Panc1 (cell line): Measurements from ENCODE around the gene DLG4. TPM values are rescaled to one million over a fixed set of nuclear protein-coding genes. Genes with fewer than 3 reads are reported as not detected.

Experiments used
- ATAC-seq: fragments of 200-7000 bp; cut with Tn5 transposase; 2 replicates; pipeline ENCODE4 v1.9.1; 2020; ENCODE audit warnings: mild to moderate bottlenecking, moderate library complexity
- BruUV-seq: library from RNA; stranded (reverse); fragments of 400-500 nt; replicated peaks from 2 replicates; lab custom pipeline; 2021; lab: Mats Ljungman, UMichigan
- CTCF ChIA-PET: fragments of 300-600 bp; sonication (Branson Sonifier 250); formaldehyde crosslinking; loops from one replicate; lab custom pipeline; 2022; ENCODE audit warnings: antibody characterized with exemption; lab: Charles Lee
- POLR2A ChIA-PET: fragments of 300-600 bp; sonication (Branson Sonifier 250); formaldehyde crosslinking; loops from one replicate; lab custom pipeline; 2022; ENCODE audit warnings: antibody characterized with exemption; lab: Charles Lee
- DNase-seq: peaks from one replicate; pipeline ENCODE4 v3.0.0-alpha.2; 2010; ENCODE audit warnings: low read depth, low spot score
- H3K27ac ChIP-seq: 2 replicates; pipeline ENCODE4 v1.5.1; 2011; ENCODE audit warnings: mild to moderate bottlenecking, low read length, inconsistent platforms
- H3K27me3 ChIP-seq: fragments of 200-500 bp; sonication (Bioruptor generic); 2 replicates; pipeline ENCODE4 v1.6.0; 2014; ENCODE audit warnings: low read length, inconsistent platforms; ENCODE audit not compliant: control insufficient read depth, insufficient read depth
- H3K36me3 ChIP-seq: fragments of 200-500 bp; sonication (Bioruptor generic); 2 replicates; pipeline ENCODE4 v1.5.1; 2014; ENCODE audit warnings: inconsistent platforms, mild to moderate bottlenecking, low read length, moderate library complexity; ENCODE audit not compliant: control insufficient read depth, insufficient read depth
- H3K4me1 ChIP-seq: 2 replicates; pipeline ENCODE4 v1.5.1; 2011; ENCODE audit warnings: inconsistent platforms, mild to moderate bottlenecking, low read length, moderate library complexity; ENCODE audit not compliant: control insufficient read depth, insufficient read depth
- H3K4me3 ChIP-seq, 2 experiments: 2 replicates each; pipeline ENCODE4 v1.5.1; 2011 to 2012; ENCODE audit warnings: low read depth in 2 of 2, low read length in 2 of 2, mild to moderate bottlenecking in 2 of 2, inconsistent platforms in 1 of 2, moderate library complexity in 1 of 2
- H3K9me3 ChIP-seq: fragments of 200-500 bp; sonication (Bioruptor generic); 2 replicates; pipeline ENCODE4 v1.5.1; 2014; ENCODE audit warnings: low read depth, mild to moderate bottlenecking, inconsistent platforms, low read length, moderate library complexity; ENCODE audit not compliant: control insufficient read depth, insufficient read depth
- POLR2AphosphoS5 ChIP-seq: IDR thresholded peaks from 2 replicates; pipeline ENCODE4 v1.6.1; 2012; ENCODE audit warnings: mild to moderate bottlenecking, low read depth, low read length, moderate library complexity
- SIN3A ChIP-seq: IDR thresholded peaks from 2 replicates; pipeline ENCODE4 v1.6.1; 2012; ENCODE audit warnings: low read depth, mild to moderate bottlenecking, low read length, moderate library complexity, borderline replicate concordance; ENCODE audit not compliant: insufficient read depth
- TCF7L2 ChIP-seq: IDR thresholded peaks from 2 replicates; pipeline ENCODE4 v1.6.1; 2011; ENCODE audit warnings: mild to moderate bottlenecking, low read depth, low read length, inconsistent platforms
- in situ Hi-C: cut with HindIII; loops from 2 replicates; pipeline ENCODE4 v1.10.0; 2016; ENCODE audit warnings: low sequenced_read_pairs, low pct_unique_long_range_greater_than_20kb
- intact Hi-C: fragments of 100-400 bp; cut with micrococcal nuclease; formaldehyde crosslinking; loops from one replicate; pipeline ENCODE4 v1.10.0; 2022; ENCODE audit not compliant: unreplicated experiment
- total RNA-seq: library from RNA; stranded (reverse); gene quantifications from one replicate; pipeline ENCODE4 v1.2.1, GENCODE V29; 2021; ENCODE audit not compliant: unreplicated experiment
- TF ChIP-seq, protein P1 (sequence below): fragments of 450-650 bp; IDR thresholded peaks from 2 replicates; pipeline ENCODE4 v1.5.1; 2017; ENCODE audit warnings: mild to moderate bottlenecking
- TF ChIP-seq, protein P2 (sequence below), 2 experiments: IDR thresholded peaks; 2 replicates each; pipeline ENCODE4 v1.6.1; 2011 to 2012; ENCODE audit warnings: low read depth in 2 of 2, control low read depth in 1 of 2, low read length in 1 of 2, mild to moderate bottlenecking in 1 of 2, moderate library complexity in 1 of 2; ENCODE audit not compliant: insufficient read depth in 1 of 2

Gene DLG4
- total RNA-seq, 1 experiment from 2014 or later: 32.4 TPM

GRCh38 chr17:7146115-7146514, 73.5 kb downstream of the DLG4 start:
- ATAC-seq (no peak), DNase-seq (no peak)
- no TSS peak for BruUV-seq
- Histone ChIP-seq H3K27me3 (no peaks in the 10 kb centered on the region), H3K4me3 (no peak overlapping the region), H3K36me3 (no peaks in the 10 kb centered on the region), H3K4me1 (no peaks in the 10 kb centered on the region), H3K9me3 (no peaks in the 10 kb centered on the region), H3K27ac (no peak overlapping the region)
- in situ Hi-C loops (no loop called here), intact Hi-C loops (no loop called here)
- CTCF ChIA-PET: interaction anchor here (0.7 kb wide), 1 partner anchor 93 kb away, joined by 9 read pairs; the partner anchor contains the start of gene PHF23
- POLR2A ChIA-PET: no interaction called here
- TF ChIP-seq TCF7L2: no peak
- TF ChIP-seq POLR2AphosphoS5: no peak
- TF ChIP-seq, protein P1, sequence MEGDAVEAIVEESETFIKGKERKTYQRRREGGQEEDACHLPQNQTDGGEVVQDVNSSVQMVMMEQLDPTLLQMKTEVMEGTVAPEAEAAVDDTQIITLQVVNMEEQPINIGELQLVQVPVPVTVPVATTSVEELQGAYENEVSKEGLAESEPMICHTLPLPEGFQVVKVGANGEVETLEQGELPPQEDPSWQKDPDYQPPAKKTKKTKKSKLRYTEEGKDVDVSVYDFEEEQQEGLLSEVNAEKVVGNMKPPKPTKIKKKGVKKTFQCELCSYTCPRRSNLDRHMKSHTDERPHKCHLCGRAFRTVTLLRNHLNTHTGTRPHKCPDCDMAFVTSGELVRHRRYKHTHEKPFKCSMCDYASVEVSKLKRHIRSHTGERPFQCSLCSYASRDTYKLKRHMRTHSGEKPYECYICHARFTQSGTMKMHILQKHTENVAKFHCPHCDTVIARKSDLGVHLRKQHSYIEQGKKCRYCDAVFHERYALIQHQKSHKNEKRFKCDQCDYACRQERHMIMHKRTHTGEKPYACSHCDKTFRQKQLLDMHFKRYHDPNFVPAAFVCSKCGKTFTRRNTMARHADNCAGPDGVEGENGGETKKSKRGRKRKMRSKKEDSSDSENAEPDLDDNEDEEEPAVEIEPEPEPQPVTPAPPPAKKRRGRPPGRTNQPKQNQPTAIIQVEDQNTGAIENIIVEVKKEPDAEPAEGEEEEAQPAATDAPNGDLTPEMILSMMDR: no peak
- TF ChIP-seq, protein P2, sequence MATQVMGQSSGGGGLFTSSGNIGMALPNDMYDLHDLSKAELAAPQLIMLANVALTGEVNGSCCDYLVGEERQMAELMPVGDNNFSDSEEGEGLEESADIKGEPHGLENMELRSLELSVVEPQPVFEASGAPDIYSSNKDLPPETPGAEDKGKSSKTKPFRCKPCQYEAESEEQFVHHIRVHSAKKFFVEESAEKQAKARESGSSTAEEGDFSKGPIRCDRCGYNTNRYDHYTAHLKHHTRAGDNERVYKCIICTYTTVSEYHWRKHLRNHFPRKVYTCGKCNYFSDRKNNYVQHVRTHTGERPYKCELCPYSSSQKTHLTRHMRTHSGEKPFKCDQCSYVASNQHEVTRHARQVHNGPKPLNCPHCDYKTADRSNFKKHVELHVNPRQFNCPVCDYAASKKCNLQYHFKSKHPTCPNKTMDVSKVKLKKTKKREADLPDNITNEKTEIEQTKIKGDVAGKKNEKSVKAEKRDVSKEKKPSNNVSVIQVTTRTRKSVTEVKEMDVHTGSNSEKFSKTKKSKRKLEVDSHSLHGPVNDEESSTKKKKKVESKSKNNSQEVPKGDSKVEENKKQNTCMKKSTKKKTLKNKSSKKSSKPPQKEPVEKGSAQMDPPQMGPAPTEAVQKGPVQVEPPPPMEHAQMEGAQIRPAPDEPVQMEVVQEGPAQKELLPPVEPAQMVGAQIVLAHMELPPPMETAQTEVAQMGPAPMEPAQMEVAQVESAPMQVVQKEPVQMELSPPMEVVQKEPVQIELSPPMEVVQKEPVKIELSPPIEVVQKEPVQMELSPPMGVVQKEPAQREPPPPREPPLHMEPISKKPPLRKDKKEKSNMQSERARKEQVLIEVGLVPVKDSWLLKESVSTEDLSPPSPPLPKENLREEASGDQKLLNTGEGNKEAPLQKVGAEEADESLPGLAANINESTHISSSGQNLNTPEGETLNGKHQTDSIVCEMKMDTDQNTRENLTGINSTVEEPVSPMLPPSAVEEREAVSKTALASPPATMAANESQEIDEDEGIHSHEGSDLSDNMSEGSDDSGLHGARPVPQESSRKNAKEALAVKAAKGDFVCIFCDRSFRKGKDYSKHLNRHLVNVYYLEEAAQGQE (IDR thresholded peaks at IDR 0.05; ENCODE audit: insufficient read depth in 1 of 2, low read depth in 2 of 2, low read length in 1 of 2): no peak
- no peak for TF ChIP-seq SIN3A

DNA sequence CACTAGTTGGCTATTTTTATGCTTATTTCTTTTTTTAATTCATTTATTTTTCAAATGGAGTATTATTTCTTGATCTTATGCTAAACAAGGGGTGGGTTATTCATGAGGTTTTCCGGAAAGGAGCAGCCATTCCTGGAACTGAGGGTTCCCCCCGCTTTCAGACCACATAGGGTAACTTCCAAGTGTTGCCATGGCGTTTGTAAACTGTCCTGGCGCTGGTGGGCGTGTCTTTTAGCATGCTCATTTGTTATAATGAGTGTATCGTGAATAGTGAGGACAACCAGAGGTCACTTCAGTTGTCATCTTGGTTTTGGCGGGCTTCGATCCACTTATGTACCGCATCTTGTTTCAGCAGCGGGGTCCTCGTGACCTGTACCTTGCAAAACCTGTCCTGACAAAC, 75.4 kb downstream of the DLG4 start:
- DNase-seq (no peak), ATAC-seq (no peak)
- H3K4me3 ChIP-seq: no peak overlapping the region
- no peaks in the 10 kb centered on the region for H3K4me1 ChIP-seq
- ChIA-PET POLR2A (no interaction called here), CTCF (no interaction called here)
- no peaks in the 10 kb centered on the region for H3K9me3 ChIP-seq
- TF ChIP-seq, protein P2 (IDR thresholded peaks at IDR 0.05; ENCODE audit: insufficient read depth in 1 of 2, low read depth in 2 of 2, low read length in 1 of 2): no peak
- TF ChIP-seq, protein P1: no peak
- no peak for TF ChIP-seq POLR2AphosphoS5
- TF ChIP-seq SIN3A: no peak
- TF ChIP-seq TCF7L2: no peak
- intact Hi-C loops (no loop called here), in situ Hi-C loops (no loop called here)
- no TSS peak for BruUV-seq
- H3K27me3 ChIP-seq: no peaks in the 10 kb centered on the region
- H3K36me3 ChIP-seq: no peaks in the 10 kb centered on the region
- H3K27ac ChIP-seq: no peak overlapping the region
